Measurements from ENCODE around the gene SOCS2. TPM values are rescaled to one million over a fixed set of nuclear protein-coding genes. Genes with fewer than 3 reads are reported as not detected.

SOCS2 gene
- total RNA-seq, 1 experiment from 2014 or later = 15.2 TPM

- TF ChIP-seq CTCF (IDR thresholded peaks at IDR 0.05 in 2 of 3, conservative IDR thresholded peaks at IDR 0.05 in 1 of 3; ENCODE audit: borderline replicate concordance in 1 of 3, insufficient read depth in 1 of 3, low read depth in 2 of 3, low read length in 2 of 3) = no peak
Measured at GRCh38 chr12:93583627-93584392, 11.3 kb downstream of the SOCS2 start (continued).

- intact Hi-C loops (cut with micrococcal nuclease) = no loop called here
- Histone ChIP-seq H3K4me1 (ENCODE audit: control insufficient read depth in 1 of 2, insufficient read depth in 2 of 2, low read length in 2 of 2) (peaks cover 0 to 3% of the 10 kb centered on the region in 2 experiments; a peak in 2 of 4 replicates), H3K9me2 (ENCODE audit: insufficient read depth) (no peaks in the 10 kb centered on the region), H3K4me2 (ENCODE audit: low read length) (no peak overlapping the region), H3K4me3 (replicated peaks in 1 of 2; ENCODE audit: low read depth in 1 of 2, low read length in 2 of 2) (no peak overlapping the region), H4K20me1 (ENCODE audit: insufficient read depth) (no peaks in the 10 kb centered on the region), H3K27me3 (ENCODE audit: insufficient read depth, low read length) (no peaks in the 10 kb centered on the region), H3K79me2 (ENCODE audit: insufficient read depth, low read length) (no peaks in the 10 kb centered on the region), H2AFZ (ENCODE audit: low read depth, low read length, poor library complexity, severe bottlenecking) (no peak overlapping the region), H3K9me3 (ENCODE audit: control insufficient read depth in 1 of 2, insufficient read depth in 1 of 2, low read depth in 1 of 2, low read length in 2 of 2) (no peaks in the 10 kb centered on the region), H3K36me3 (ENCODE audit: control insufficient read depth in 1 of 2, insufficient read depth in 2 of 2, low read length in 2 of 2) (no peaks in the 10 kb centered on the region), H3K9ac (ENCODE audit: low read length) (no peak overlapping the region), H3K27ac (ENCODE audit: low read depth, low read length) (no peak overlapping the region)
- no peak for TF ChIP-seq TCF7L2 (IDR thresholded peaks at IDR 0.05; ENCODE audit: borderline replicate concordance, extremely low read depth, insufficient read depth, insufficient read length)
- ATAC-seq (0 out of 2 replicates have a peak, but pooled peaks have one; percentile 25), DNase-seq (ENCODE audit: low read depth, low spot score) (no peak)
- RAD21 ChIA-PET (ENCODE audit: low non-redundant PET in 1 of 2, low total read pairs in 2 of 2, uncharacterized antibody in 2 of 2, unreplicated experiment in 2 of 2) = no interaction called here
- POLR2A ChIA-PET = no interaction called here
- CTCF ChIA-PET = no interaction called here
- no TSS peak for BruUV-seq (replicated peaks)
Measured at GRCh38 chr12:93585247-93585646, 12.8 kb downstream of the SOCS2 start.

DNA sequence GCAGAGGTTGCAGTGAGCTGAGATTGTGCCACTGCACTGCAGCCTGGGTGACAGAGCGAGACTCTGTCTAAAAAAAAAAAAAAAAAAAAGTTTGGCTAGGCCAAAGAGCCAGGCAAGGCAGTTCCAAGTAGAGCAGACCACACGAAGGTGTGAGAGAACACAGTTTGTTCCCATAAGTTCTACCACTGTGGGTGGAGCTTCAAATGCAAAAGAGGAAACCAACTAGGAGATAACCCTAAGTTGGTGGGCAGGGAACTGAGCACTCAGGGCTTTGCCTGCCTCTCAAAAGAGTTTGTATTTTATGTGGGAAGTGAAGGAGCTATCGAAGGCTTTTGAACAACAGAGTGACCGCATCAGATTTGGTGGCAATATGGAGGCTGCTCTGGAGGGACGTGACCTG, 15.1 kb downstream of the SOCS2 start:
- CTCF ChIA-PET = interaction anchor here (0.7 kb wide), 1 partner anchor 488 kb away, joined by 3 read pairs; no protein-coding TSS in a partner anchor
- BruUV-seq (replicated peaks) = no TSS peak
- H3K79me2 ChIP-seq (ENCODE audit: insufficient read depth, low read length) = no peaks in the 10 kb centered on the region
- DNase-seq (ENCODE audit: low read depth, low spot score) (no peak), ATAC-seq (no peak)
- no peaks in the 10 kb centered on the region for H3K36me3 ChIP-seq (ENCODE audit: control insufficient read depth in 1 of 2, insufficient read depth in 2 of 2, low read length in 2 of 2)
- no peaks in the 10 kb centered on the region for H3K27me3 ChIP-seq (ENCODE audit: insufficient read depth, low read length)
- no peak overlapping the region for H3K4me2 ChIP-seq (ENCODE audit: low read length)
- peaks cover 0 to 19% of the 10 kb centered on the region in 2 experiments; a peak in 2 of 4 replicates for H3K4me1 ChIP-seq (ENCODE audit: control insufficient read depth in 1 of 2, insufficient read depth in 2 of 2, low read length in 2 of 2)
- intact Hi-C loops (cut with micrococcal nuclease) = no loop called here
- no peak overlapping the region for H3K27ac ChIP-seq (ENCODE audit: low read depth, low read length)
- POLR2A ChIA-PET = no interaction called here
- no peaks in the 10 kb centered on the region for H3K9me2 ChIP-seq (ENCODE audit: insufficient read depth)
- RAD21 ChIA-PET (ENCODE audit: low non-redundant PET in 1 of 2, low total read pairs in 2 of 2, uncharacterized antibody in 2 of 2, unreplicated experiment in 2 of 2) = no interaction called here
- H3K4me3 ChIP-seq (replicated peaks in 1 of 2; ENCODE audit: low read depth in 1 of 2, low read length in 2 of 2) = no peak overlapping the region
- H3K9ac ChIP-seq (ENCODE audit: low read length) = no peak overlapping the region
- H4K20me1 ChIP-seq (ENCODE audit: insufficient read depth) = no peaks in the 10 kb centered on the region
- H2AFZ ChIP-seq (ENCODE audit: low read depth, low read length, poor library complexity, severe bottlenecking) = no peak overlapping the region
- no peaks in the 10 kb centered on the region for H3K9me3 ChIP-seq (ENCODE audit: control insufficient read depth in 1 of 2, insufficient read depth in 1 of 2, low read depth in 1 of 2, low read length in 2 of 2)
- no peak for TF ChIP-seq ATF3 (IDR thresholded peaks at IDR 0.05)
- TF ChIP-seq RAD21 (IDR thresholded peaks at IDR 0.05; ENCODE audit: low read depth) = no peak
- no peak for TF ChIP-seq ZBTB33 (IDR thresholded peaks at IDR 0.05; ENCODE audit: extremely low read depth, insufficient replicate concordance, low read length)
- no peak for TF ChIP-seq EZH2 (IDR thresholded peaks at IDR 0.05)
- no peak for TF ChIP-seq FOSL1 (IDR thresholded peaks at IDR 0.05; ENCODE audit: low read depth)
- TF ChIP-seq JUND (IDR thresholded peaks at IDR 0.05) = no peak
- TF ChIP-seq ZFX (IDR thresholded peaks at IDR 0.05) = no peak
- no peak for TF ChIP-seq CTCF (IDR thresholded peaks at IDR 0.05 in 2 of 3, conservative IDR thresholded peaks at IDR 0.05 in 1 of 3; ENCODE audit: borderline replicate concordance in 1 of 3, insufficient read depth in 1 of 3, low read depth in 2 of 3, low read length in 2 of 3)
- TF ChIP-seq CEBPB (IDR thresholded peaks at IDR 0.05; ENCODE audit: low read depth) = no peak

Data from HCT116 (cell line).